Calu3 (cell line): ENCODE measurements around the gene KAZN. TPM values are rescaled to one million over a fixed set of nuclear protein-coding genes. Genes with fewer than 3 reads are reported as not detected.

Source experiments
- BruUV-seq: library from RNA; stranded (reverse); fragments of 400-500 nt; replicated peaks from 2 replicates; lab custom pipeline; 2021; lab: Mats Ljungman, UMichigan
- CTCF ChIA-PET: fragments of 300-600 bp; sonication (Branson Sonifier 250); formaldehyde crosslinking; loops from one replicate; lab custom pipeline; 2022; ENCODE audit warnings: antibody characterized with exemption; lab: Charles Lee
- DNase-seq: peaks from one replicate; pipeline ENCODE4 v3.0.0; 2022
- H3K27ac Mint-ChIP-seq: one replicate; pipeline ENCODE4 v1.8.0; 2022; ENCODE audit warnings: mixed read lengths; ENCODE audit not compliant: unreplicated experiment
- H3K27me3 Mint-ChIP-seq: one replicate; pipeline ENCODE4 v1.8.0; 2022; ENCODE audit warnings: mixed read lengths; ENCODE audit not compliant: unreplicated experiment
- H3K36me3 Mint-ChIP-seq: one replicate; pipeline ENCODE4 v1.8.0; 2022; ENCODE audit warnings: mild to moderate bottlenecking, moderate library complexity, mixed read lengths; ENCODE audit not compliant: insufficient read depth, unreplicated experiment
- H3K4me1 Mint-ChIP-seq: one replicate; pipeline ENCODE4 v1.8.0; 2022; ENCODE audit warnings: mild to moderate bottlenecking, low read depth, mixed read lengths; ENCODE audit not compliant: unreplicated experiment
- H3K4me3 Mint-ChIP-seq: one replicate; pipeline ENCODE4 v1.8.0; 2022; ENCODE audit warnings: mild to moderate bottlenecking, low read depth, moderate library complexity, mixed read lengths; ENCODE audit not compliant: unreplicated experiment
- H3K9me3 Mint-ChIP-seq: one replicate; pipeline ENCODE4 v1.8.0; 2022; ENCODE audit warnings: low read depth, mixed read lengths; ENCODE audit not compliant: unreplicated experiment
- intact Hi-C: fragments of 100-400 bp; cut with micrococcal nuclease; formaldehyde crosslinking; loops from one replicate; pipeline ENCODE4 v1.10.0; 2022; ENCODE audit not compliant: unreplicated experiment
- total RNA-seq: library from RNA; stranded (reverse); gene quantifications from 2 replicates; pipeline ENCODE4 v1.2.3, GENCODE V29; 2022
- TF ChIP-seq, protein P1 (sequence below): fragments of 200-600 bp; IDR thresholded peaks from one replicate; pipeline ENCODE4 v1.8.0; 2022; ENCODE audit warnings: antibody characterized with exemption; ENCODE audit not compliant: unreplicated experiment

The KAZN gene
- total RNA-seq, 1 experiment from 2014 or later, result 3.6 TPM

DNA sequence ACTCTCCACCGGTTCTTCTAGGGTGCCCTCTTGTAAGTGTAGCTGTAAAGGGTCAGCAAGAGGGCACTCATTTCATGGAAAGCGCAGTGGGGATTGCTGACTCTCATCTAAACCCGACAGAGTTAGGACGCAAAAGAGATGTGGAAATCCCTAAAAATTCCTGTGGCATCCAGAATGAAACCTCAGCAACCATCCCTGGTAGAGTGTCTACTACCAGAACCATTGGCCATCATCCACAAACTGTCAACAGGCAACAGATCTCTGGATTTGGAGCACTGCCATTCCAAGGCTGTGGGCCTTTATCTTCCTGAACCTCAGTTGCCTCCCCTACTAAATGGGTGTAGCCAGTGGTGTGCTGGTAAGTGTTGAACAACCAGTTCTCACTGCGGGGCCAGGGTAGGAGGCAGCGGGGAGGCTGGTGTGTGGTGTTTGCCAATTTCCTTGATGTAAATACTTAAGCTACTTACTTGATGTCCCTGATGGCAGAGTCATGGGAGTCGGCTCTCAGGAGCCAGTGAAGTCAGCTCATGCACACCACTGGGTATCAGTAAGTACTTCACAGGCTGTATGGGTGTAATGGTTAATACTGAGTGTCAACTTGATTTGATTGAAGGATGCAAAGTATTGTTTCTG is 195.8 kb downstream of the KAZN start:
- TF ChIP-seq, protein P1, sequence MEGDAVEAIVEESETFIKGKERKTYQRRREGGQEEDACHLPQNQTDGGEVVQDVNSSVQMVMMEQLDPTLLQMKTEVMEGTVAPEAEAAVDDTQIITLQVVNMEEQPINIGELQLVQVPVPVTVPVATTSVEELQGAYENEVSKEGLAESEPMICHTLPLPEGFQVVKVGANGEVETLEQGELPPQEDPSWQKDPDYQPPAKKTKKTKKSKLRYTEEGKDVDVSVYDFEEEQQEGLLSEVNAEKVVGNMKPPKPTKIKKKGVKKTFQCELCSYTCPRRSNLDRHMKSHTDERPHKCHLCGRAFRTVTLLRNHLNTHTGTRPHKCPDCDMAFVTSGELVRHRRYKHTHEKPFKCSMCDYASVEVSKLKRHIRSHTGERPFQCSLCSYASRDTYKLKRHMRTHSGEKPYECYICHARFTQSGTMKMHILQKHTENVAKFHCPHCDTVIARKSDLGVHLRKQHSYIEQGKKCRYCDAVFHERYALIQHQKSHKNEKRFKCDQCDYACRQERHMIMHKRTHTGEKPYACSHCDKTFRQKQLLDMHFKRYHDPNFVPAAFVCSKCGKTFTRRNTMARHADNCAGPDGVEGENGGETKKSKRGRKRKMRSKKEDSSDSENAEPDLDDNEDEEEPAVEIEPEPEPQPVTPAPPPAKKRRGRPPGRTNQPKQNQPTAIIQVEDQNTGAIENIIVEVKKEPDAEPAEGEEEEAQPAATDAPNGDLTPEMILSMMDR, result no peak
- Mint-ChIP-seq H3K4me3 (no peak overlapping the region), H3K27me3 (peaks cover 43% of the 10 kb centered on the region), H3K4me1 (no peaks in the 10 kb centered on the region), H3K27ac (no peak overlapping the region), H3K9me3 (no peaks in the 10 kb centered on the region), H3K36me3 (no peaks in the 10 kb centered on the region)
- no TSS peak for BruUV-seq
- CTCF ChIA-PET, result no interaction called here
- DNase-seq, result no peak
- intact Hi-C loops, result no loop called here

- H3K27me3 Mint-ChIP-seq, result peaks cover 50% of the 10 kb centered on the region
- CTCF ChIA-PET, result no interaction called here
- H3K9me3 Mint-ChIP-seq, result no peaks in the 10 kb centered on the region
- intact Hi-C loops, result no loop called here
- DNase-seq, result no peak
- TF ChIP-seq, protein P1, result no peak
- no peak overlapping the region for H3K4me3 Mint-ChIP-seq
- no TSS peak for BruUV-seq
- H3K27ac Mint-ChIP-seq, result no peak overlapping the region
- no peaks in the 10 kb centered on the region for H3K36me3 Mint-ChIP-seq
- no peaks in the 10 kb centered on the region for H3K4me1 Mint-ChIP-seq
Measured at GRCh38 chr1:14794906-14795305, 196.4 kb downstream of the KAZN start.

- no peak for DNase-seq
- Mint-ChIP-seq H3K4me3 (no peak overlapping the region), H3K36me3 (no peaks in the 10 kb centered on the region), H3K27me3 (peaks cover 55% of the 10 kb centered on the region), H3K9me3 (no peaks in the 10 kb centered on the region), H3K27ac (no peak overlapping the region), H3K4me1 (no peaks in the 10 kb centered on the region)
- TF ChIP-seq, protein P1, result no peak
- intact Hi-C loops, result no loop called here
- BruUV-seq, result no TSS peak
- CTCF ChIA-PET, result no interaction called here
Measured at GRCh38 chr1:14795589-14795988, 197.1 kb downstream of the KAZN start.

DNA sequence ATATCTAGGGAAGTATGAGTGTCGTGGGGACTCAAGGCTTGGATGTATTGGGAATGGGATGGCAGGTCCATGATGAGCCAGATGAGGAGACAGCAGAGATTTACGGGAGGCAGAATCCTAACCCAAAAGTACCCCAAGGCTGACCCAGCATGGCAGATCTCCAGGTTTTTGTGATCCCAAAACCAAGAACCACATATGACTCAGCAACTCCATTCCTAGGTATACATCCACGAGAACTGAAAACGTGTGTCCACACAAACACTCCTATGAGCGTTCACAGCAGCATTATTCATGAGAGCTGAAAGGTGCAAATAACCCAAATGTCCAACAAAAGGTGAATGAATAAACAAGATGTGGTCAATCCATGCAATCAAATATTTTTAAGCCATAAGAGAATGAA is 201.5 kb downstream of the KAZN start:
- TF ChIP-seq, protein P1, result no peak
- CTCF ChIA-PET, result no interaction called here
- H3K27me3 Mint-ChIP-seq, result peaks cover 42% of the 10 kb centered on the region
- no peak overlapping the region for H3K27ac Mint-ChIP-seq
- no peaks in the 10 kb centered on the region for H3K9me3 Mint-ChIP-seq
- DNase-seq, result no peak
- no peak overlapping the region for H3K4me3 Mint-ChIP-seq
- H3K36me3 Mint-ChIP-seq, result no peaks in the 10 kb centered on the region
- intact Hi-C loops, result no loop called here
- H3K4me1 Mint-ChIP-seq, result no peaks in the 10 kb centered on the region
- no TSS peak for BruUV-seq
